GM19372 (cell line): ENCODE results near the gene CCDC34.
"Not testable (repeated sequence)": the region's sequence is repeated elsewhere in the genome, so short reads cannot be mapped to it uniquely, and the experiment has no call there.

Experiments used
- ATAC-seq: cut with Tn5 transposase; IDR thresholded peaks from one replicate; pipeline ENCODE4 v1.9.1; 2021; ENCODE audit warnings: mild to moderate bottlenecking, low read depth, moderate library complexity; ENCODE audit not compliant: unreplicated experiment

CCDC34 gene

DNA sequence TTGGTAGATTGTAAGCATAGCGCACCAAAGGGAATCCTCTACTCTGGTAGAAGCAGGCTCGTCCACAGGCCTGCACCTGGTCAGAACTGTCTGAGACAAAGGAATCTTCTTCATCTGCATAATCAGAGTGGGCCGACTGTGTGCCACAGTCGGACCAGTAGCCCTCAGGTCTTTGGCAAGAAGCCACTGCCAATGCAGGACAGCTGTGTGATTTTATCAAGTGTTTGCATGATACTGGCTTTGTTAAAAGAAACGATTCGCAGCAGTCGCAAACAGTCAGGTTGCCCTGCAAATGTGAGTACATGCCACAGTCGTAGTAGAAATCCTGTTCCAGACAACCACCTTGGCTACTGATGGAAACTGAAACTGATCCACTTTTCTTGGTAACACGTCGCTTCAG is 4.9 kb upstream of the CCDC34 start:
- no peak for ATAC-seq

- ATAC-seq = no peak
These were observed 632 bp upstream of the CCDC34 start for GRCh38 chr11:27363576-27364117.

- ATAC-seq = no peak
These were observed 1.2 kb downstream of the CCDC34 start for GRCh38 chr11:27361649-27362431.

DNA sequence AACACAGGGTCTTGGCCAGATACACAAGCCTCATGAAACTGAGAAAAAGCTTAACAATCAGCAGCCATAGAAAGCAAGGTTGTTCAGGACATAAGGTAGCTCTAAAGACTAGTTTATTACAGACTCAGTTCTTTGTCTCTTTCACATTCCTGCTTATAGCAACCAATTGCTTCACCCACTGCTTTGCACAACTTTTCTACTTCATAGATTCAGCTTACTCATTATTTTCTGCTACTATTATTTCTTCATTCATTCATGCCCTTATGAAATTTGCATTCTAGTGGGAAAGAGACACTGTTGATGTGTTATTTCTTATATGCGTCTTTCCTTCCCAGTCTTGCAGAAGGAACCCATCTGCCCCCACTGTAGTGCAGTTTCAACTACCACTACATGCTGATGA is 4.7 kb downstream of the CCDC34 start:
- ATAC-seq = no peak

DNA sequence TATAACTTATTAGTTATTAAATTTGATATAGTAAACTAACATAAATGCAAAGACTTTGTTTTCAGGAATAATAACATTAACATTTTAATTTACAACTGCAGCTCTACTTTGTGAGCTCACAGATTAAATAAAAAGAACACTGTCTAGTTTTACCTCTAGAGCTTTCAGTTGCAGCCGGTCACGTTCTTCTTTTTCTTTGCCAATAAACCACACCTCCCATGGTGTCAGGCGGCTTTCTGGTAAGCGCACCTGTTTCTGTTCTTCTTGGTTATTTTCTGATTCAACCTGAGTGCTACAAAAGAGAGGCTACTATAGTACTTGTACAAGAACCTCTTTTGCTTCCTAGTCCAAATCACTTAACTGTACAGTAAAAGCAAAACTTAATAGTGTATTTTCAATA is 5.8 kb downstream of the CCDC34 start:
- ATAC-seq = no peak

DNA sequence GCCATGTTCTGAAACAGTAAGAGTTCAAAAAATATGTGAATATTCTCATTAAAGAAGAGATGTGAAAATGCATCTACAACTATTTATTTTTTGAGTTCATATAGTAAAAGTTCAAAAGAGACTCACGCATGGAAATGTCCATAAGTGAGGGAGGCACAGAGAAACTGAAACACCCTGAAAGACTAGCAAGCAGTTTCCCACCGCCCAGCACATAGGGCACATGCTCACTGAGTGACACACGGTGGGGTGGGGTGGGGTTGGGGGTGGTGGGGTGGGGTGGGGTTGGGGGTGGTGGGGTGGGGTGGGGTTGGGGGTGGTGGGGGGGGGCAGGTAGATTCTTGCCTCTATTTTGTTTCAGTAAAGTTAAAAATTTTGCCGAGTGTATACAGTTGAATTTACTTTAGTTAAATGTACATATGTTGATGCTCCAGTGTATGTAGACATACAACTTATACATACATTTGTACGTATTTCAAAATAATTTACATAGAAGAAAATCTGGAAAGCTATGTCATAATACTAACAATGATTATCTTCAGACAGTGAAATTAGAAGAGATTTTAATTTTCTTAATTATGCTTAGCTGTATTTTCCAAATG is 6.3 kb downstream of the CCDC34 start:
- no peak for ATAC-seq

DNA sequence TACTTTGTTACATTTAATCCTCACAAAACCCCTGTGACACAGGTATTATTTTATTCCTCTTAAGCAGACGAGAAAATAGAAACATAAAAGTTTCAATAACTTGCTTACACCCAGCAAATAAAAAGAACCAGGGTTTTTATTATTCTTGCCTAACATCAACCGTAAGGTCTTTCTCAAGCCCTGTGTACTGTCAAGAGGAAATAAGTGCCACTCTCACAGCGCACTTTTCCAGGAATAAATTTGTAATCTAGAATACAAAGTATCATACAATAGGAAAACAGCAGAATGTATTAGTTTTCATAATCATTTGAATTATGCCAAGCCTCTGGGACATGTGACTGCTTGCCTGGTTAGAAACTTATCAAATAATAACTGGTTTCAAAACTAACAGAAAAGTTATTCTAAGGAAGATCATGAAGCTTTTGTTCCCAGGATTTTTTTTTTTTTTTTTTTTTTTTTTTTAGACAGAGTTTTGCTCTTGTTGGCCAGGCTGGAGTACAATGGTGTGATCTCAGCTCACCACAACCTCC is 7.4 kb downstream of the CCDC34 start:
- ATAC-seq = no peak

DNA sequence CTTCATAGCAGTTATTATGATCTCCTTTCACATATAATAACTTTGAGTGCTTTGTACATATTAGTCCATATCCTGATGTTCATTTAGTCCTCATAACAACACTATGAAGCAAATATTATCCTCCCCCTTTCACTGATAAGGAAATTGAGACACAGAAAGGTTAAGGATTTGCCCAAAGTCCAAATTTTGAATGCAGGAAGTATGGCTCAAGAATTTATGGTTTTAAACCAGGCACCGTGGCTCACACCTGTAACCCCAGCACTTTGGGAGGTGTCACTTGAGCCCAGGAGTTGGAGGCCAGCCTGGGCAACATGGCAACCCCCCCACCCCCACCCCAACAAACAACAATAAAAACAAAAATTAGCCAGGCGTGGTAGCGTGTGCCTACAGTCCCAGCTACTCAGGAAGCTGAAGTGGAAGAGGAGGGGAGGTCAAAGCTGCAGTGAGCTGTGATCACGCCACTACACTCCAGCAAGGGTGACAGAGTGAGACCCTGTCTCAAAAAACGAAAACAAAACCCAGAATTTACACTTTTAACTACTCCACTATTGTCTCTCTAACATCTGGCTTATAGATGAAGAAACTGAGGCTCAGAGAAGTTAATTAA is 8.6 kb downstream of the CCDC34 start:
- ATAC-seq = no peak

DNA sequence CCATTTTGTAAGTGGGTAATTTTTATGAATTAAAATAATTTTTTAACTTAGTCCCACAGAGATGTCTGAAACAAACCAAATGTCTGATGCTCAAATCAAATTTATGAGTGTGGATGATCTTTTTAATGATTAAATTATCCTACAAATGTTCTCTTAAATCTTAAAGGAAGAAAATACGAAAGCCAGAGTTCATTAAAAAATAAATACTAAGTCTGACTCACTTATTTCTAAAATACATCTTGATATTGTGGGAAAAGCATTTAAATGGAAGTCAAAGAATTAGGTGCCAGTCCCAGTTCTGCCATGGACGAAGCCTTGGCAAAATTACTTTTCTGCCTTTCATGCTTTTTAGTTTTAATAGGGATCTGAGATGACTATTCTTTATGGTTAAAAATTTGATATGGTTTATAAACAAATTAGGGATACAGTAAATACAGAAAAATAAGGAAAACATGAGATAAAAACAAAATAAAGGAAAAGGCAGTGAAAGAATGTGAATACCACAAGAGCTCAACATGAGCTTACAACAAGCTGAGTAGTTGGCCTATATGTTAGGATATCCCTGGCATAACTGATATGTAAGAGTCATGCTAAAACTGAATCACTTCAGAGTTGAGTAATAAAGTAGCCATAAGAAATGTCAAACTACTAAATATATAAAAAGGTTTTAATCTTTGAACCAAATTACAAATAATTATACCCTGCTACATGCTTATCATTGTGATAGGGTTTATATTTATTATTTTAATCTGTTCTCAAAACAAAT is 9.2 kb downstream of the CCDC34 start:
- no peak for ATAC-seq

GRCh38 chr11:27352781-27353180 is 10.2 kb downstream of the CCDC34 start:
- no peak for ATAC-seq

DNA sequence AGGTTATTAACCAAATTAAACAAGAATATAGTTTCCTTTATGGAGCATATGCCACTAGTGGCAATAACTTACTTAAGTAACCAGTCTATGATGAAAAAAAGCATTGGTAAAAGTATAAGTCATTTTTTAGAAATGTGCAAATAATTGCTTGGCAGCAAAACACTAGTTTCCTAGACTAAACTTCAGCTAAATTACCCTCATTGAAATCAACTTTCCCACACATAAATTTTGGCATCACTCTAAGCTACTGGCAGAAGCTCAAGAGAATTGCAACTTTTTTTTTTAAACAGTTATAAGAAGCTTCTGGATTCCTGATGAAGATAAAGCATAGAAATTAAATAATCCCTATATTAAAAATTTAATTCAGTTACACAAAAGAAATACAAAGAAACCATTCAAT is 12.5 kb downstream of the CCDC34 start:
- ATAC-seq = no peak

DNA sequence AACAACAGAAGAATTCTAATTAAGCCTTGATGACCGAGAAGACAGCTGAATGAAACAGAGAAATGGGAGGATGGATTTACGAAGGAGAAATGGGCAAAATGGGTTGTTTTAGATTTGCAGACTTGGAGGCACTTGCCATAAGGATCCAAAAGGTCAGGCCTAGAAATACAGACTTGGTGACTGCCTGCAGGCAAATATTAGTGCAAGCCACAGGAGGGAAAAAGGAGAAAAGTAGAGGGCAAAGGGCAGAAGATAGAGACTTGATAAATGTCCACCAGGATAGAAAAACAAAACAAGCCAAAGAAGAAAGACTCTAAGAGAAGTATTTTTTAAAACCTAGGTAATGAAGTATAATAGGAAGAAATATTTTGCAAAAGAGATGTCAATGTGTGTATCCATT is 13.1 kb downstream of the CCDC34 start:
- ATAC-seq = no peak

GRCh38 chr11:27348340-27348873 is 14.6 kb downstream of the CCDC34 start:
- no peak for ATAC-seq

- no peak for ATAC-seq
These were observed 15.4 kb downstream of the CCDC34 start for GRCh38 chr11:27347359-27348339.

- ATAC-seq = no peak
These were observed 23.1 kb downstream of the CCDC34 start for GRCh38 chr11:27339941-27340340.

- not testable (repeated sequence) for ATAC-seq
These were observed 28.3 kb downstream of the CCDC34 start for GRCh38 chr11:27334764-27335163.

GRCh38 chr11:27331981-27332380 is 31.0 kb downstream of the CCDC34 start:
- no peak for ATAC-seq

- ATAC-seq = no peak
These were observed 32.3 kb downstream of the CCDC34 start for GRCh38 chr11:27330633-27331270.
